Karpas-422 (cell line): Measurements from ENCODE around the gene CNTNAP4. TPM values are rescaled to one million over a fixed set of nuclear protein-coding genes. Genes with fewer than 3 reads are reported as not detected.

ENCODE experiments used
- DNase-seq: peaks from one replicate; pipeline ENCODE4 v3.0.0-alpha.2; 2015
- H2AFZ ChIP-seq: fragments of 200-600 bp; sonication (generic); 2 replicates; pipeline ENCODE4 v1.6.1; 2014; ENCODE audit warnings: antibody characterized with exemption, low read length, mixed read lengths
- H3K27ac ChIP-seq: fragments of 200-600 bp; sonication (generic); 2 replicates; pipeline ENCODE4 v1.5.1; 2014; ENCODE audit warnings: mild to moderate bottlenecking, low read length, moderate library complexity
- H3K27me3 ChIP-seq: fragments of 200-600 bp; sonication (generic); 2 replicates; pipeline ENCODE4 v1.6.1; 2014; ENCODE audit warnings: low read length, mixed read lengths
- H3K36me3 ChIP-seq: fragments of 200-600 bp; sonication (generic); 2 replicates; pipeline ENCODE4 v1.6.1; 2014; ENCODE audit warnings: low read length, mixed read lengths; ENCODE audit not compliant: insufficient read depth
- H3K4me1 ChIP-seq: fragments of 200-600 bp; sonication (generic); 2 replicates; pipeline ENCODE4 v1.6.1; 2014; ENCODE audit warnings: mild to moderate bottlenecking, low read length, mixed read lengths
- H3K4me2 ChIP-seq: fragments of 200-600 bp; sonication (generic); 2 replicates; pipeline ENCODE4 v1.6.1; 2014; ENCODE audit warnings: low read length, low read depth, mild to moderate bottlenecking; ENCODE audit not compliant: poor library complexity, severe bottlenecking
- H3K4me3 ChIP-seq: fragments of 200-600 bp; sonication (generic); 2 replicates; pipeline ENCODE4 v1.5.1; 2014; ENCODE audit warnings: mild to moderate bottlenecking, antibody characterized with exemption, low read length, mixed read lengths
- H3K79me2 ChIP-seq: fragments of 200-600 bp; sonication (generic); 2 replicates; pipeline ENCODE4 v1.6.1; 2014; ENCODE audit warnings: mild to moderate bottlenecking, low read length, mixed read lengths
- H3K9ac ChIP-seq: fragments of 200-600 bp; sonication (generic); 2 replicates; pipeline ENCODE4 v1.6.0; 2014; ENCODE audit warnings: low read length
- H3K9me2 ChIP-seq: fragments of 200-600 bp; sonication (generic), shearing (Covaris generic); replicated peaks from 2 replicates; pipeline ENCODE4 v1.6.0; 2014; ENCODE audit warnings: mild to moderate bottlenecking, low read length, moderate library complexity; ENCODE audit not compliant: insufficient read depth
- H3K9me3 ChIP-seq: fragments of 300-700, 200-600 bp; sonication (generic); 2 replicates; pipeline ENCODE4 v1.6.1; 2014; ENCODE audit warnings: low read length, mixed read lengths
- H4K20me1 ChIP-seq: fragments of 200-600 bp; sonication (generic); 2 replicates; pipeline ENCODE4 v1.6.1; 2014; ENCODE audit warnings: mild to moderate bottlenecking, antibody characterized with exemption, low read length, low read depth; ENCODE audit not compliant: insufficient read depth
- total RNA-seq: library from RNA; depleted of rRNA; stranded (reverse); fragments of >200 nt; shearing (Covaris generic); gene quantifications from 2 replicates; pipeline ENCODE4 v1.2.3, GENCODE V29; 2014; ENCODE audit warnings: low replicate concordance

The CNTNAP4 gene
- total RNA-seq, 1 experiment from 2014 or later = 1.8 TPM

DNA sequence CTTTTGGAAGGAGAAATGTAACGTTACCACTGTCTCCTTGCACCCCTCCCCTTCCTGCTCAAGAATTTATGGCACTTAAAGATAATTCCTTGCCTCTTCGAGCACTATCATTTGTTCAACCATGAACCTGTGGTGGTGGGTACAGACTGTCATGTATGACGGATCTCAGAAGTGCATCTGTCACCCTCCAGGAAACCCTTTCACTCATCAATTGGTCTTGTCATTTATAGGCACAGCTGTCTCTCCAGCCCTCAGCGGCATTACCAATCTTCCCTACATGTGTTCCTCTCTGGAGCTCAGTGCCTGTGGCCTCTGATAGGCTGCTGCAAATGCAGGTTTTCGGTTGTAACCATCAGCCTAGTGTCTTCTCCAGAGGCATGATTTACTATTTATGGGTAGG is 15.0 kb downstream of the CNTNAP4 start:
- H3K27ac ChIP-seq = no peak overlapping the region
- no peaks in the 10 kb centered on the region for H3K4me1 ChIP-seq
- H3K9me2 ChIP-seq = no peaks in the 10 kb centered on the region
- H4K20me1 ChIP-seq = no peaks in the 10 kb centered on the region
- DNase-seq = no peak
- H3K4me2 ChIP-seq = no peak overlapping the region
- H3K4me3 ChIP-seq = no peak overlapping the region
- H3K79me2 ChIP-seq = no peaks in the 10 kb centered on the region
- H3K27me3 ChIP-seq = peaks cover 2% of the 10 kb centered on the region; the same call in 1 of the 2 replicates
- H3K9ac ChIP-seq = no peak overlapping the region
- H3K36me3 ChIP-seq = no peaks in the 10 kb centered on the region
- no peak overlapping the region for H2AFZ ChIP-seq
- H3K9me3 ChIP-seq = peaks cover 8% of the 10 kb centered on the region; the same call in 1 of the 2 replicates

DNA sequence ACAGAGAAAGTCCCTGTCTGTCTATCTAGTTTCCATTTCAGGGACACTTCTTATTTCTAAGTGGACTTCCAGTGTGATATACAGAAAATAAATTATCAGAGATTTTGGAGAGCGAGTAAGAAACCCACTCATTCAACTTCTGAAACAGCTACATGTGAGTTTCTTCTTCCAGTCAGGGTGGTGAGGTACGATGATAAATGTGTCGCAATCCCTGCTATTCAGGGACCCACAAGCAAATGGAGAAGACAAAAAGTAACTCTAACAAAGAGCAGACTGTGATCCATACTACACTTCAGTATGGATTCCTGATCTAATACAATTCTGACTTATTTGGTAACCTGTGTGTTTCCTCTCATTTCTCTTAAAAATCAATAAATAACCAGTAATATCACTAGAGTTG is 16.8 kb downstream of the CNTNAP4 start:
- Histone ChIP-seq H3K27me3 (no peaks in the 10 kb centered on the region), H3K9me3 (no peaks in the 10 kb centered on the region), H3K36me3 (no peaks in the 10 kb centered on the region), H3K79me2 (no peaks in the 10 kb centered on the region), H3K27ac (no peak overlapping the region), H2AFZ (no peak overlapping the region), H4K20me1 (no peaks in the 10 kb centered on the region), H3K4me2 (no peak overlapping the region), H3K4me1 (no peaks in the 10 kb centered on the region), H3K9me2 (no peaks in the 10 kb centered on the region), H3K9ac (no peak overlapping the region), H3K4me3 (no peak overlapping the region)
- DNase-seq = no peak

DNA sequence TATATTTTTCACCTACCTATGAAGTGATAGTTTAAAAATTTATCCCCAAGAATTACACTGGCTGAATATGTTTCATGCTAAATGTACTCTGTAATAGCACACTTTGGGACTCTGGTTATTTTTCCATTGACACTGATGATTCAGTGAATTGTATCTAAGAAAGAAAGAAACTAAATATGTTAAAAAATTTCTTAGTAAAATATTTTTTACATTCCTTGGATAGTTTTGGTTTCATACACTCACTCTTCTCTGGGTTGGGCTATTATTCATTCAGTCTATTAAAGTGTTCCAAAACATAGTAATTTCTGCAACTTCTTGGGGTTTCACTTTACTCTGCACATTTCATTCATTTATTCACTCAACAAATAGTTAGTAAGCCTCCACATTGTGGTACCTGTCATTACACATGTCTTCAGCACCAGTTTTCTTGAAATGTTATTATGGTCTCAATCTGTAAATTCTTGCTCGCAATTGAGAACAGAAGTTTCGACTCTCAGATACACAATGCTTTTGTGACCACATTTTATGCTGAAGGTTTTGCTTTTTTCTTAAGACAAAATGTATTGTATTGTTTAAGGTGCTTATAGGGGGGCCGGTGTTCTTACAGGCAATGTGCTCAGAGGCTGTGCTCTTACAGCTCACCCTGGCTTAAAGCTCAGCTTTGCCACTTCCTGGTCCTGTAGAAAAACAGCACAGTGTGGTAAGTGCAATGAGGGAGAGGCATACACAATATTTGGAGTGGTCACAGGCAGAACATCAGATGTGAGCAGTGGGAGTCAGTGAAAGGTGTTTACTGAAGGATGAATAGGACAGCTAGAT is 17.4 kb downstream of the CNTNAP4 start:
- H3K4me1 ChIP-seq = no peaks in the 10 kb centered on the region

DNA sequence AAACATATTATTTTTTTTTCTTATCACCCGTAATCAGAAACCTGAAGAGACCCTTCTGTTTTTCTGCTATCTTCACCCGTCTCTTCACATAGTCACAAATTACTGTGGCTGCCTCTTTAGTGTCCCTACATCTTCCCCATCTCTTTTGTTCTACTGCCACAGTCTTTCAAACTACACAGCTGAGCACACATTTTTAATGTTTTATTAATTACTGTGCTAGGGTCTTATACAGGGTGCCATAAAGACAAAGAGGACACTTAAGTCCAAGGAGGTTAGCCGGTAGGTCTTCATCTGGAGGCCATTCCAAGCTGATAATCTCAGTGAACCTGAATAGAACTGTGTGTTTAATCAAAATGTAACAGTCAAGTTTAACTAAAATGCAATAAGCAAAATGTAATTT is 20.7 kb downstream of the CNTNAP4 start:
- no peaks in the 10 kb centered on the region for H3K9me3 ChIP-seq
- no peaks in the 10 kb centered on the region for H4K20me1 ChIP-seq
- no peaks in the 10 kb centered on the region for H3K79me2 ChIP-seq

More for the DNA sequence above, 17.4 kb downstream of the CNTNAP4 start:
- H3K9ac ChIP-seq = no peak overlapping the region
- no peaks in the 10 kb centered on the region for H3K79me2 ChIP-seq
- no peak overlapping the region for H2AFZ ChIP-seq
- no peak overlapping the region for H3K4me2 ChIP-seq
- H3K9me3 ChIP-seq = no peaks in the 10 kb centered on the region
- no peaks in the 10 kb centered on the region for H3K27me3 ChIP-seq
- no peak overlapping the region for H3K27ac ChIP-seq
- no peak overlapping the region for H3K4me3 ChIP-seq
- H4K20me1 ChIP-seq = no peaks in the 10 kb centered on the region
- DNase-seq = no peak
- no peaks in the 10 kb centered on the region for H3K9me2 ChIP-seq
- H3K36me3 ChIP-seq = no peaks in the 10 kb centered on the region

DNA sequence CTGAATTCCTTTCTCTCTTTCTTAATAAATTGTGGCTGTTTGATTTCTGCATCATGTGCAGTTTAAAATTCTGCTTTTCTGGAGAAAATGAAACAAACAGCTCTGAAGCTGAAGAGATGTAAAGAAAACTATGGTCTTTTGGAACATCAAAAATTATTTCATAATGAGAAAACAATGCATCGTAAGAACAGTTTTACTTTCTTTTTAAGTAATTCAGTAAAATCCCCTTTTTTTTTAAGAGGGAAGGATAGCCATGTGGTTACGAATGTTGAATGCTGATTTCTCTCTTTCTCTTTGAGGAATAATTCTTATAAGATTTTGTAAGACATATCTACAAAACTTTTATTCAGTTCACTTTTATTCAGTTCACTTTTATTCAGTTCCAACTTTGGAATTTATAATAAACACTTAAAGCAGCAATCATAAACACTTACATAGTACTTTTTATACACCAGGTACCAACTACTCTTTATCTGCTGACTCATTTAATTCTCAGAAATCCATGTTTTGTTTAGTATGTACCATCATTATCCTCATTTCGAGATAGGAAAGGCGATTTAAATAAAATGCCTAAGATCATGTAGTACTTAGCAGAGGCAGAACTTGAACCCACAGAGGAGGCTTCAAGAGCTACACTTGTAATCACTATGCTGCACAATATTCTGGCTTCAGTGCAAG is 26.6 kb downstream of the CNTNAP4 start:
- H3K9me3 ChIP-seq = no peaks in the 10 kb centered on the region
- H3K27me3 ChIP-seq = no peaks in the 10 kb centered on the region
- H3K4me1 ChIP-seq = 0 out of 2 replicates have a peak, but pooled peaks cover 2% of the 10 kb centered on the region
- peak overlapping the region; percentile 21 for H3K4me2 ChIP-seq
- no peak overlapping the region for H3K4me3 ChIP-seq
- H3K9ac ChIP-seq = no peak overlapping the region
- H3K36me3 ChIP-seq = no peaks in the 10 kb centered on the region
- H4K20me1 ChIP-seq = no peaks in the 10 kb centered on the region
- no peak overlapping the region for H2AFZ ChIP-seq
- no peak for DNase-seq
- no peaks in the 10 kb centered on the region for H3K79me2 ChIP-seq
- no peaks in the 10 kb centered on the region for H3K9me2 ChIP-seq
- H3K27ac ChIP-seq = no peak overlapping the region

More for the DNA sequence above, 20.7 kb downstream of the CNTNAP4 start:
- H3K4me1 ChIP-seq = 0 out of 2 replicates have a peak, but pooled peaks cover 2% of the 10 kb centered on the region
- H3K27me3 ChIP-seq = no peaks in the 10 kb centered on the region
- H3K9me2 ChIP-seq = no peaks in the 10 kb centered on the region
- no peak overlapping the region for H3K27ac ChIP-seq
- H3K4me2 ChIP-seq = no peak overlapping the region
- no peak overlapping the region for H2AFZ ChIP-seq
- no peak overlapping the region for H3K4me3 ChIP-seq
- DNase-seq = no peak
- H3K36me3 ChIP-seq = no peaks in the 10 kb centered on the region
- H3K9ac ChIP-seq = no peak overlapping the region

DNA sequence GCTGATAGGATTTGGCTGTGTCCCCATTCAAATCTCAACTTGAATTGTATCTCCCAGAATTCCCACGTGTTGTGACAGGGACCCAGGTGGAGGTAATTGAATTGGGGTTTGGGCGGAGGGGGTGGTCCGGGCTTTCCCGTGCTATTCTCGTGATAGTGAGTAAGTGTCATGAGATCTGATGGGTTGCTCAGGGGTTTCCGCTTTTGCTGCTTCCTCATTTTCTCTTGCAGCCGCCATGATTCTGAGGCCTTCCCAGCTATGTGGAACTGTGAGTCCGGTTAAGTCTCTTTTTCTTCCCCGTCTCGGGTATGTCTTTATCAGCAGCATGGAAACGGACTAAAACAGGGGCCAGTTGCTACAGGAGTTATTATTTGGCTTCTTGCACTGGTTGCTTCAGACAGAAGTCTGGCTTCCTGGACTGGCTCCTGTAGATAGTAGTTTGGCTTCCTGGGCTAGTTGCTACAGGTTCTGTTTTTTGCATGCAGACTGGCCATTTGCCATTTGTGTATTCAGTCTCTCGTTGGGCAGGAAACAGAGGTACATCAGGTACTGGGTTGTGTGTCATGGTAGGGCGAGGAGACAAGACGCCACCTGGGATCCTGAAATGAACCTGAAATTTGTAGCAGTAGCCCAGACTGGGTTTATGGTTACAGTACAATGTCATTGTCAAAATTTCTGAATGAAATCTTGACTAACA is 32.6 kb downstream of the CNTNAP4 start:
- Histone ChIP-seq H4K20me1 (no peaks in the 10 kb centered on the region), H3K4me1 (peaks cover 7% of the 10 kb centered on the region), H3K9me2 (no peaks in the 10 kb centered on the region), H3K27me3 (no peaks in the 10 kb centered on the region), H3K4me2 (peak overlapping the region; percentile 6), H3K36me3 (no peaks in the 10 kb centered on the region), H3K9me3 (no peaks in the 10 kb centered on the region), H3K79me2 (no peaks in the 10 kb centered on the region), H3K9ac (no peak overlapping the region), H3K27ac (no peak overlapping the region), H2AFZ (no peak overlapping the region; the same call in 1 of the 2 replicates), H3K4me3 (peak overlapping the region; percentile 24; the same call in 1 of the 2 replicates)
- DNase-seq = peak; percentile 60

DNA sequence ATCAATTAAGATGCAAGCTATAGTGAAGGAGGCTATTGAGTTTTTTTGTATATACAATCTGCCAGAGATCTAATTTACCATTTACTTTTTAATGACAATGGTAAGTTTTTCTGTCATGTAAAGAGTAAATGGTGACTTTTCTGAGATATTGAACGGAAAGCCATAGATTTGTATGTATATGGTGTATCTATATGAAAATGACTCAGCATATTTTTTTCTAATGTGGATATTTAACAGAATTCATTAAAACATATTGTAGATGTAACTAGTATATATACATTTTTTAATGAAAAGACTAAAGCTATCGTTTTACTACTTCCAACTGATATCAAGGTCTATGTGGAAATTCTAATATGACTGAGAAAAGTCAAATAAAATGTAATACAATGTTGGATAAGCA is 34.1 kb downstream of the CNTNAP4 start:
- no peaks in the 10 kb centered on the region for H3K79me2 ChIP-seq
- H3K27ac ChIP-seq = no peak overlapping the region
- H3K9me3 ChIP-seq = no peaks in the 10 kb centered on the region
- H3K9ac ChIP-seq = no peak overlapping the region
- no peak overlapping the region for H3K4me2 ChIP-seq
- DNase-seq = no peak
- H3K36me3 ChIP-seq = no peaks in the 10 kb centered on the region
- no peaks in the 10 kb centered on the region for H3K27me3 ChIP-seq
- H3K4me3 ChIP-seq = no peak overlapping the region
- no peak overlapping the region for H2AFZ ChIP-seq
- H3K4me1 ChIP-seq = peaks cover 7% of the 10 kb centered on the region
- no peaks in the 10 kb centered on the region for H4K20me1 ChIP-seq
- no peaks in the 10 kb centered on the region for H3K9me2 ChIP-seq

DNA sequence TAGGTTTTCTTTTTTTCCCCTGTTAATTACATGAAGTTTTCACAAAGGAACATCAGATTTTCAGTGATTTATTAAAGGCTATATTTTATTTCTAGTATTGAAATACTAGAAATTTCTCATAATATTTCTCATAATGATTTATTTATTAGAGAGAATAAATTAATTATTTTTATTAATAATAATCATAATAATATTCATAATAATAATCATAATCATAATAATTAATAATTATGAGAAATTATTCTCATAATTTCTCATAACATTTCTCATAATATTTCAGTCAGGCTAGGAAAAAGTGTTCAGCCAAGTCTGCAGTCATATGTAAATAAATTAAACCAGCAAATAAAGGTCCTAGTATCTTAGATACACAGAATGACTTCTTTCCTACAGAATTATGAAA is 41.4 kb downstream of the CNTNAP4 start:
- Histone ChIP-seq H3K79me2 (no peaks in the 10 kb centered on the region), H3K4me2 (no peak overlapping the region), H3K9me3 (no peaks in the 10 kb centered on the region), H3K4me1 (peaks cover 4% of the 10 kb centered on the region), H3K9ac (no peak overlapping the region), H3K4me3 (no peak overlapping the region), H3K36me3 (no peaks in the 10 kb centered on the region), H2AFZ (no peak overlapping the region), H3K27ac (no peak overlapping the region), H3K27me3 (no peaks in the 10 kb centered on the region), H4K20me1 (no peaks in the 10 kb centered on the region), H3K9me2 (no peaks in the 10 kb centered on the region)
- no peak for DNase-seq
